H1 (cell line): ENCODE measurements around the gene CFAP74. TPM values are rescaled to one million over a fixed set of nuclear protein-coding genes. Genes with fewer than 3 reads are reported as not detected.
A peak's percentile ranks its signal among the peaks of the same experiment; 100 is the strongest.

Experiments used
- CTCF ChIA-PET: fragments of 300-600 bp; sonication (Branson Sonifier 250); formaldehyde crosslinking; loops from one replicate; lab custom pipeline; 2021; ENCODE audit not compliant: partially characterized antibody; lab: Charles Lee
- POLR2A ChIA-PET: fragments of 300-600 bp; sonication (Branson Sonifier 250); formaldehyde crosslinking; loops from one replicate; lab custom pipeline; 2021; ENCODE audit warnings: inconsistent platforms; ENCODE audit not compliant: partially characterized antibody; lab: Charles Lee
- DNase-seq, 2 experiments: peaks; one replicate each; pipeline versions ENCODE4 v3.0.0 to v3.0.0-alpha.2; 2010 to 2022; ENCODE audit warnings: low spot score in 2 of 2, low read depth in 1 of 2, mixed read lengths in 1 of 2
- FAIRE-seq: peaks from 2 replicates; lab custom pipeline; 2011; peaks lifted over from hg19 to GRCh38; lab: Jason Lieb, UNC
- H2AFZ ChIP-seq: 2 replicates; pipeline ENCODE4 v1.8.1; 2012; ENCODE audit warnings: low read length, inconsistent platforms
- H2AK5ac ChIP-seq: 2 replicates; pipeline ENCODE4 v1.6.1; 2013; ENCODE audit warnings: low read depth, low read length
- H2BK120ac ChIP-seq: replicated peaks from 2 replicates; pipeline ENCODE3; 2013; ENCODE audit warnings: low read depth, low read length, inconsistent platforms
- H2BK12ac ChIP-seq: 2 replicates; pipeline ENCODE4 v1.6.1; 2013; ENCODE audit warnings: low read depth, low read length
- H2BK15ac ChIP-seq: 2 replicates; pipeline ENCODE4 v1.6.1; 2013; ENCODE audit warnings: low read length
- H2BK20ac ChIP-seq: 2 replicates; pipeline ENCODE4 v1.6.1; 2013; ENCODE audit warnings: low read length
- H2BK5ac ChIP-seq: 2 replicates; pipeline ENCODE4 v1.6.1; 2013; ENCODE audit warnings: low read depth, low read length
- H3K14ac ChIP-seq: 2 replicates; pipeline ENCODE4 v1.6.1; 2013; ENCODE audit warnings: inconsistent platforms; ENCODE audit not compliant: insufficient read length
- H3K18ac ChIP-seq: 2 replicates; pipeline ENCODE4 v1.6.1; 2013; ENCODE audit warnings: low read length; ENCODE audit errors: extremely low read depth
- H3K23ac ChIP-seq: 2 replicates; pipeline ENCODE4 v1.6.1; 2013; ENCODE audit warnings: inconsistent platforms; ENCODE audit not compliant: insufficient read length
- H3K23me2 ChIP-seq: 2 replicates; pipeline ENCODE4 v1.6.1; 2013; ENCODE audit warnings: low read depth, low read length
- H3K27ac ChIP-seq: 2 replicates; pipeline ENCODE4 v1.6.1; 2011; ENCODE audit warnings: low read depth, low read length, inconsistent platforms
- H3K27me3 ChIP-seq, 4 experiments: replicated peaks in 1 of 4; 1 replicate in 1 of 4; 2 replicates in 3 of 4; pipeline versions ENCODE4 v1.6.1 to v1.8.1; 2011 to 2013; ENCODE audit warnings: low read length in 3 of 4, mild to moderate bottlenecking in 3 of 4, inconsistent platforms in 2 of 4, mixed read lengths in 2 of 4, moderate library complexity in 1 of 4; ENCODE audit not compliant: control insufficient read depth in 3 of 4, insufficient read depth in 3 of 4; ENCODE audit errors: extremely low read depth in 1 of 4
- H3K36me3 ChIP-seq, 4 experiments: 2 replicates each; pipeline versions ENCODE4 v1.6.1 to v1.8.1; 2011 to 2013; ENCODE audit warnings: mild to moderate bottlenecking in 4 of 4, low read length in 3 of 4, moderate library complexity in 2 of 4, control low read depth in 1 of 4, inconsistent platforms in 1 of 4; ENCODE audit not compliant: insufficient read depth in 4 of 4, control insufficient read depth in 2 of 4
- H3K4ac ChIP-seq: replicated peaks from 2 replicates; pipeline ENCODE3; 2013; ENCODE audit warnings: low read length, low read depth, mixed read lengths, inconsistent platforms; ENCODE audit not compliant: insufficient read length
- H3K4me1 ChIP-seq, 4 experiments: replicated peaks in 1 of 4; 1 replicate in 1 of 4; 2 replicates in 3 of 4; pipeline versions ENCODE4 v1.6.1 to v1.8.1; 2011 to 2013; ENCODE audit warnings: low read length in 3 of 4, inconsistent platforms in 2 of 4, mixed read lengths in 1 of 4; ENCODE audit not compliant: insufficient read depth in 4 of 4, control insufficient read depth in 3 of 4
- H3K4me2 ChIP-seq, 2 experiments: 2 replicates each; pipeline versions ENCODE4 v1.6.1 to v1.8.1; 2011 to 2013; ENCODE audit warnings: low read depth in 2 of 2, low read length in 2 of 2, control low read depth in 1 of 2, inconsistent platforms in 1 of 2, mild to moderate bottlenecking in 1 of 2; ENCODE audit not compliant: insufficient read depth in 1 of 2
- H3K4me3 ChIP-seq, 4 experiments: fragments of 200-600, 300-600 bp in 1 of 4; sonication (generic), shearing (Covaris generic), sonication (Bioruptor Twin) in 1 of 4; 2 replicates each; pipeline versions ENCODE4 v1.5.1 to v1.8.1; 2011 to 2016; ENCODE audit warnings: low read length in 4 of 4, low read depth in 3 of 4, control low read depth in 2 of 4, inconsistent platforms in 2 of 4, mild to moderate bottlenecking in 2 of 4, mixed read lengths in 1 of 4, moderate library complexity in 1 of 4; ENCODE audit not compliant: insufficient read depth in 2 of 4; ENCODE audit errors: extremely low read depth in 1 of 4
- H3K56ac ChIP-seq: replicated peaks from 2 replicates; pipeline ENCODE3; 2013; ENCODE audit warnings: low read depth, mild to moderate bottlenecking, mixed read lengths, low read length, inconsistent platforms; ENCODE audit not compliant: insufficient read length
- H3K79me1 ChIP-seq: 2 replicates; pipeline ENCODE4 v1.6.1; 2013; ENCODE audit warnings: low read depth, low read length, control low read depth
- H3K79me2 ChIP-seq, 2 experiments: 2 replicates each; pipeline versions ENCODE4 v1.6.1 to v1.8.1; 2012 to 2013; ENCODE audit warnings: low read length in 2 of 2, mild to moderate bottlenecking in 2 of 2, inconsistent platforms in 1 of 2; ENCODE audit not compliant: insufficient read depth in 2 of 2, control insufficient read depth in 1 of 2
- H3K9ac ChIP-seq, 4 experiments: replicated peaks in 1 of 4; 1 replicate in 1 of 4; 2 replicates in 3 of 4; pipeline versions ENCODE4 v1.6.1 to v1.8.1; 2011 to 2013; ENCODE audit warnings: low read depth in 3 of 4, low read length in 3 of 4, control low read depth in 2 of 4, mild to moderate bottlenecking in 2 of 4, moderate library complexity in 2 of 4, inconsistent platforms in 1 of 4; ENCODE audit errors: extremely low read depth in 1 of 4
- H3K9me3 ChIP-seq, 2 experiments: 2 replicates each; pipeline versions ENCODE4 v1.6.1 to v1.8.1; 2012 to 2013; ENCODE audit warnings: mild to moderate bottlenecking in 2 of 2, moderate library complexity in 2 of 2, control low read depth in 1 of 2, inconsistent platforms in 1 of 2, low read depth in 1 of 2, low read length in 1 of 2, mixed read lengths in 1 of 2; ENCODE audit not compliant: insufficient read depth in 2 of 2
- H4K20me1 ChIP-seq, 2 experiments: replicated peaks in 1 of 2; 2 replicates each; pipeline versions ENCODE3 to v1.8.1; 2011 to 2013; ENCODE audit warnings: inconsistent platforms in 2 of 2, low read length in 2 of 2, mild to moderate bottlenecking in 1 of 2; ENCODE audit not compliant: insufficient read depth in 2 of 2, control insufficient read depth in 1 of 2
- H4K5ac ChIP-seq: 2 replicates; pipeline ENCODE4 v1.6.1; 2013; ENCODE audit warnings: low read length, low read depth, mixed read lengths, inconsistent platforms; ENCODE audit not compliant: insufficient read length
- H4K8ac ChIP-seq: 2 replicates; pipeline ENCODE4 v1.8.0; 2013; ENCODE audit warnings: mild to moderate bottlenecking, moderate library complexity, low read length, inconsistent platforms; ENCODE audit not compliant: insufficient read depth; ENCODE audit errors: extremely low read depth
- H4K91ac ChIP-seq: replicated peaks from 2 replicates; pipeline ENCODE3; 2013; ENCODE audit warnings: low read length, mixed read lengths, inconsistent platforms; ENCODE audit not compliant: insufficient read length
- CTCF ChIP-seq, 3 experiments: IDR thresholded peaks; 1 replicate in 2 of 3; 2 replicates in 1 of 3; pipeline versions ENCODE4 v1.5.1 to v1.6.1; 2011; ENCODE audit warnings: low read length in 3 of 3, mild to moderate bottlenecking in 3 of 3, inconsistent platforms in 2 of 3, low read depth in 1 of 3, moderate library complexity in 1 of 3; ENCODE audit not compliant: insufficient read depth in 1 of 3; ENCODE audit errors: control extremely low read depth in 1 of 3
- EP300 ChIP-seq, 2 experiments: IDR thresholded peaks; 1 replicate in 1 of 2; 2 replicates in 1 of 2; pipeline ENCODE4 v1.6.1; 2011 to 2012; ENCODE audit warnings: low read depth in 2 of 2, low read length in 2 of 2, mild to moderate bottlenecking in 2 of 2, borderline replicate concordance in 1 of 2, inconsistent platforms in 1 of 2, moderate library complexity in 1 of 2
- KDM4A ChIP-seq: IDR thresholded peaks from one replicate; pipeline ENCODE4 v1.7.1; 2012; ENCODE audit warnings: low read depth, mild to moderate bottlenecking, moderate library complexity, low read length, inconsistent platforms; ENCODE audit not compliant: severe bottlenecking
- TCF12 ChIP-seq: IDR thresholded peaks from 2 replicates; pipeline ENCODE4 v1.6.1; 2011; ENCODE audit warnings: low read depth, mild to moderate bottlenecking, low read length
- WGBS, 2 experiments: shearing (Covaris generic) in 1 of 2; methylation state at CpG; one replicate each; pipeline versions ENCODE4 v1.1.6 to v1.1.7; 2013 to 2015; ENCODE audit warnings: low lambda C conversion rate in 2 of 2, mixed read lengths in 2 of 2, inconsistent platforms in 1 of 2, low coverage in 1 of 2, missing lambda C conversion rate in 1 of 2; ENCODE audit not compliant: insufficient replicate concordance in 2 of 2, insufficient coverage in 1 of 2, insufficient read length in 1 of 2; ENCODE audit errors: extremely low coverage in 1 of 2, missing lambda C conversion rate in 1 of 2; 5-methylcytosine and 5-hydroxymethylcytosine counted together
- polyA plus RNA-seq, 7 experiments: library from polyadenylated mRNA; depleted of rRNA in 3 of 7; stranded (reverse) in 5 of 7; unstranded in 2 of 7; fragments of >200 nt in 5 of 7; fragments of 200-250 nt in 2 of 7; gene quantifications; 1 replicate in 5 of 7; 2 replicates in 1 of 7; 4 replicates in 1 of 7; pipeline versions ENCODE4 v1.2.1 to v1.2.3, GENCODE V29; 2011 to 2013; ENCODE audit warnings: missing spikeins in 2 of 7, mixed read lengths in 2 of 7
- total RNA-seq: library from RNA; stranded (reverse); fragmentation: NEBNext Ultra II Directional; extraction: Animal tissue kit (Norgen Biotek cat#: 25700); gene quantifications from 2 replicates; pipeline ENCODE4 v1.2.1, GENCODE V29; 2021

CFAP74 gene
- total and polyA plus RNA-seq, 2 of the 8 experiments (the other 6 are each of a cell fraction or from before 2014, with no cell fraction given) = 0.09 to 0.20 TPM

GRCh38 chr1:1960480-1961196 lies 42.9 kb downstream of the CFAP74 start:
- Histone ChIP-seq H3K18ac (0 out of 2 replicates have a peak overlapping the region, but pooled peaks have one; percentile 11), H3K36me3 (no peaks in the 10 kb centered on the region), H3K4ac (peak overlapping the region; percentile 44), H2BK12ac (peak overlapping the region; percentile 60; the same call in 1 of the 2 replicates), H2BK5ac (0 out of 2 replicates have a peak overlapping the region, but pooled peaks have one; percentile 60), H2AFZ (no peak overlapping the region), H4K8ac (no peak overlapping the region), H2BK20ac (0 out of 2 replicates have a peak overlapping the region, but pooled peaks have one; percentile 11), H3K9me3 (no peaks in the 10 kb centered on the region), H3K79me1 (no peaks in the 10 kb centered on the region), H3K56ac (no peak overlapping the region), H3K27me3 (no peaks in the 10 kb centered on the region; a peak in 1 of 7 replicates), H2BK15ac (peak overlapping the region; percentile 88; the same call in 1 of the 2 replicates), H3K23ac (no peak overlapping the region), H3K4me1 (peaks cover 0 to 12% (median 10%) of the 10 kb centered on the region in 4 experiments; a peak in 6 of 7 replicates), H2AK5ac (no peak overlapping the region), H4K5ac (no peak overlapping the region), H3K4me2 (peak overlapping the region in 1 of 2 experiments; percentile 30; a peak in 1 of 4 replicates), H3K4me3 (no peak overlapping the region), H4K20me1 (no peaks in the 10 kb centered on the region), H4K91ac (peak overlapping the region; percentile 38), H3K79me2 (no peaks in the 10 kb centered on the region), H3K9ac (no peak overlapping the region), H3K27ac (no peak overlapping the region), H2BK120ac (no peak overlapping the region), H3K14ac (no peak overlapping the region), H3K23me2 (no peaks in the 10 kb centered on the region; the same call in 1 of the 2 replicates)
- 68% methylated on average over 17 of the region's 17 CpGs; no CpG with 5 or more reads in 1 of the 2 experiments for WGBS, 2 experiments
- POLR2A ChIA-PET = interaction anchor here (1.0 to 1.6 kb wide), 3 partner anchors 58 to 84 kb away, joined by 3 to 4 read pairs (median 4); partner anchors contain the start of gene GABRD
- CTCF ChIA-PET = interaction anchor here (0.5 to 15.6 kb wide), 53 partner anchors 9 to 675 kb away, joined by 3 to 249 read pairs (median 4); partner anchors contain the start of gene GABRD
- no peak for DNase-seq
- no peak for FAIRE-seq
- TF ChIP-seq KDM4A (no peak), TCF12 (no peak), EP300 (IDR thresholded peaks at IDR 0.05; ENCODE audit: borderline replicate concordance in 1 of 2, low read depth in 2 of 2, low read length in 2 of 2) (no peak), CTCF (IDR thresholded peaks at IDR 0.05; ENCODE audit: control extremely low read depth in 1 of 3, insufficient read depth in 1 of 3, low read depth in 1 of 3, low read length in 3 of 3) (peak in 2 of 3 experiments; percentile 24 to 45; a peak in 2 of 4 replicates)
